OCI-LY3 (cell line): Measurements from ENCODE around the gene OR2B2.

Source experiments
- H2AFZ ChIP-seq: fragments of 200-600, 300-600 bp; shearing (Covaris generic); 2 replicates; pipeline ENCODE4 v1.6.0; 2014; ENCODE audit warnings: antibody characterized with exemption, low read depth, low read length
- H3K27ac ChIP-seq: fragments of 200-600, 300-600 bp; sonication (generic); 2 replicates; pipeline ENCODE4 v1.5.1; 2014; ENCODE audit warnings: mild to moderate bottlenecking, low read length, moderate library complexity, mixed read lengths
- H3K27me3 ChIP-seq: fragments of 200-600, 300-600 bp; sonication (generic); 2 replicates; pipeline ENCODE4 v1.6.1; 2014; ENCODE audit warnings: low read depth, low read length, mixed read lengths
- H3K36me3 ChIP-seq: fragments of 200-600, 300-600 bp; sonication (generic); replicated peaks from 2 replicates; pipeline ENCODE3; 2014; ENCODE audit warnings: low read depth, low read length, mixed read lengths
- H3K4me1 ChIP-seq: fragments of 300-600, 200-600 bp; sonication (generic); 2 replicates; pipeline ENCODE4 v1.6.1; 2014; ENCODE audit warnings: low read length, mixed read lengths
- H3K4me2 ChIP-seq: fragments of 200-600, 300-600 bp; sonication (generic); 2 replicates; pipeline ENCODE4 v1.6.1; 2014; ENCODE audit warnings: low read length, mixed read lengths
- H3K4me3 ChIP-seq: fragments of 300-600, 200-600 bp; sonication (generic); 2 replicates; pipeline ENCODE4 v1.5.1; 2014; ENCODE audit warnings: antibody characterized with exemption, mild to moderate bottlenecking, low read length, moderate library complexity
- H3K79me2 ChIP-seq: fragments of 300-600, 200-600 bp; shearing (Covaris generic); 2 replicates; pipeline ENCODE4 v1.6.1; 2014; ENCODE audit warnings: mild to moderate bottlenecking, low read length, mixed read lengths
- H3K9ac ChIP-seq: fragments of 300-600, 200-600 bp; shearing (Covaris generic); 2 replicates; pipeline ENCODE4 v1.6.0; 2014; ENCODE audit warnings: mild to moderate bottlenecking, low read length, moderate library complexity
- H3K9me3 ChIP-seq: fragments of 200-600, 300-600 bp; shearing (Covaris generic); 2 replicates; pipeline ENCODE4 v1.6.1; 2014; ENCODE audit warnings: low read length, mixed read lengths; ENCODE audit not compliant: insufficient read depth
- H4K20me1 ChIP-seq: fragments of 200-600, 300-600 bp; sonication (generic); 2 replicates; pipeline ENCODE4 v1.6.1; 2016; ENCODE audit warnings: low read length, mixed read lengths; ENCODE audit not compliant: insufficient read depth
- CTCF ChIP-seq: fragments of 200-600, 300-600 bp; sonication (generic); IDR thresholded peaks from 2 replicates; pipeline ENCODE4 v1.5.1; 2014; ENCODE audit warnings: antibody characterized with exemption, low read length, low read depth
- EZH2phosphoT487 ChIP-seq: fragments of 200-600 bp; shearing (Covaris generic); IDR thresholded peaks from 2 replicates; pipeline ENCODE4 v1.6.1; 2018; ENCODE audit warnings: antibody characterized with exemption, mixed run types, low read depth

Gene OR2B2

GRCh38 chr6:27886073-27886472 is 26.1 kb downstream of the OR2B2 start:
- no peaks in the 10 kb centered on the region for H3K36me3 ChIP-seq
- no peak overlapping the region for H3K4me3 ChIP-seq
- H3K9me3 ChIP-seq = no peaks in the 10 kb centered on the region; the same call in 1 of the 2 replicates
- peaks cover 20% of the 10 kb centered on the region for H3K4me1 ChIP-seq
- H3K79me2 ChIP-seq = no peaks in the 10 kb centered on the region
- no peak overlapping the region for H3K4me2 ChIP-seq
- H4K20me1 ChIP-seq = no peaks in the 10 kb centered on the region
- no peak overlapping the region for H3K9ac ChIP-seq
- no peaks in the 10 kb centered on the region for H3K27me3 ChIP-seq
- no peak overlapping the region for H3K27ac ChIP-seq
- TF ChIP-seq CTCF = no peak
- no peak for TF ChIP-seq EZH2phosphoT487
- H2AFZ ChIP-seq = no peak overlapping the region

DNA sequence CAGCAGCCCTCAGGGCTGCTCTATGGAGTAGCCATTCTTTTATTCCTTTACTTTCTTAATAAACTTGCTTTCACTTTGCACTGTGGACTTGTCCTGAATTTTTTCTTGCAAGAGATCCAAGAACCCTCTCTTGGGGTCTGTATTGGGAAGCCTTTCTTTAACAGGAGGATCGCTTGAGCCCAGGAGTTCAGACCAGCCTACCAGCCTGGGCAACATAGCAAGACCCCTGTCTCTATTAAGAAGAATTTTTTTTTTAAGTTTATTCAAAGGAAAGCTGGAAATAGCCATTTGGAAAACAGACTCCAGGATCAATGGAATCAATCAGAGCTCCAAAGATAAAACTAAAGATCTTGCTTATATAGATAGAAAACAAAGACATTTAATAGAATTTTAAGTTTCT is 29.1 kb downstream of the OR2B2 start:
- Histone ChIP-seq H3K4me3 (no peak overlapping the region), H3K9ac (no peak overlapping the region), H3K9me3 (no peaks in the 10 kb centered on the region), H3K27ac (no peak overlapping the region), H3K27me3 (no peaks in the 10 kb centered on the region), H4K20me1 (no peaks in the 10 kb centered on the region), H3K4me1 (peaks cover 3% of the 10 kb centered on the region; the same call in 1 of the 2 replicates), H3K4me2 (no peak overlapping the region), H2AFZ (no peak overlapping the region), H3K79me2 (no peaks in the 10 kb centered on the region), H3K36me3 (no peaks in the 10 kb centered on the region)
- no peak for TF ChIP-seq CTCF
- TF ChIP-seq EZH2phosphoT487 = no peak

GRCh38 chr6:27882624-27883023 is 29.6 kb downstream of the OR2B2 start:
- H3K79me2 ChIP-seq = no peaks in the 10 kb centered on the region
- H3K4me2 ChIP-seq = no peak overlapping the region
- H3K27me3 ChIP-seq = no peaks in the 10 kb centered on the region
- no peaks in the 10 kb centered on the region for H3K36me3 ChIP-seq
- H3K4me3 ChIP-seq = no peak overlapping the region
- H2AFZ ChIP-seq = no peak overlapping the region
- TF ChIP-seq CTCF (no peak), EZH2phosphoT487 (no peak)
- no peaks in the 10 kb centered on the region for H4K20me1 ChIP-seq
- no peaks in the 10 kb centered on the region for H3K9me3 ChIP-seq
- no peak overlapping the region for H3K27ac ChIP-seq
- no peak overlapping the region for H3K9ac ChIP-seq
- peaks cover 3% of the 10 kb centered on the region; the same call in 1 of the 2 replicates for H3K4me1 ChIP-seq

GRCh38 chr6:27879837-27880236 is 32.4 kb downstream of the OR2B2 start:
- Histone ChIP-seq H3K27me3 (no peaks in the 10 kb centered on the region), H3K4me3 (no peak overlapping the region), H3K36me3 (no peaks in the 10 kb centered on the region), H2AFZ (no peak overlapping the region), H3K79me2 (no peaks in the 10 kb centered on the region), H4K20me1 (no peaks in the 10 kb centered on the region), H3K4me2 (no peak overlapping the region), H3K27ac (no peak overlapping the region), H3K4me1 (no peaks in the 10 kb centered on the region), H3K9me3 (no peaks in the 10 kb centered on the region), H3K9ac (no peak overlapping the region)
- TF ChIP-seq EZH2phosphoT487 = no peak
- TF ChIP-seq CTCF = no peak
